IMR-90 (cell line): ENCODE data around the gene E4F1.

Experiments used
- BHLHE40 ChIP-seq: fragments of 150-350 bp; IDR thresholded peaks from 2 replicates; pipeline ENCODE4 v1.6.1; 2016; ENCODE audit warnings: mild to moderate bottlenecking, low read depth, low read length
- CEBPB ChIP-seq: IDR thresholded peaks from 2 replicates; pipeline ENCODE4 v1.6.1; 2012; ENCODE audit warnings: low read depth, low read length, improper control_type of control experiment
- CHD1 ChIP-seq: IDR thresholded peaks from 2 replicates; pipeline ENCODE4 v1.6.1; 2012; ENCODE audit warnings: low read depth, low read length, improper control_type of control experiment
- ELK1 ChIP-seq: fragments of 150-350 bp; IDR thresholded peaks from 2 replicates; pipeline ENCODE4 v1.6.1; 2016; ENCODE audit warnings: low read depth, mild to moderate bottlenecking, low read length, moderate library complexity, borderline replicate concordance
- FOS ChIP-seq: fragments of 150-350 bp; IDR thresholded peaks from 2 replicates; pipeline ENCODE4 v1.6.1; 2016; ENCODE audit warnings: low read depth, low read length
- MXI1 ChIP-seq: IDR thresholded peaks from 2 replicates; pipeline ENCODE4 v1.6.1; 2012; ENCODE audit warnings: low read depth, mild to moderate bottlenecking, low read length, moderate library complexity, borderline replicate concordance
- NFE2L2 ChIP-seq: fragments of 150-350 bp; IDR thresholded peaks from 2 replicates; pipeline ENCODE4 v1.6.1; 2016; ENCODE audit warnings: low read depth, mild to moderate bottlenecking, low read length
- POLR2A ChIP-seq: IDR thresholded peaks from 2 replicates; pipeline ENCODE4 v1.6.1; 2012; ENCODE audit warnings: mild to moderate bottlenecking, low read depth, low read length
- RAD21 ChIP-seq: IDR thresholded peaks from 2 replicates; pipeline ENCODE4 v1.6.1; 2012; ENCODE audit warnings: low read length, improper control_type of control experiment
- RFX5 ChIP-seq: IDR thresholded peaks from 2 replicates; pipeline ENCODE4 v1.8.0; 2012; ENCODE audit warnings: low read depth, mild to moderate bottlenecking, low read length, moderate library complexity
- SMC3 ChIP-seq: fragments of 150-350 bp; IDR thresholded peaks from 2 replicates; pipeline ENCODE4 v1.6.1; 2016; ENCODE audit warnings: low read depth, mild to moderate bottlenecking, antibody characterized with exemption, low read length, moderate library complexity
- TF ChIP-seq, protein P1 (sequence below): conservative IDR thresholded peaks from 2 replicates; pipeline ENCODE4 v1.5.1; 2012; ENCODE audit warnings: mild to moderate bottlenecking, low read depth, low read length, improper control_type of control experiment
- TF ChIP-seq, protein P2 (sequence below): fragments of 150-350 bp; IDR thresholded peaks from 2 replicates; pipeline ENCODE4 v1.6.1; 2017; ENCODE audit warnings: mild to moderate bottlenecking, antibody characterized with exemption, low read length, low read depth

- TF ChIP-seq, protein P1, sequence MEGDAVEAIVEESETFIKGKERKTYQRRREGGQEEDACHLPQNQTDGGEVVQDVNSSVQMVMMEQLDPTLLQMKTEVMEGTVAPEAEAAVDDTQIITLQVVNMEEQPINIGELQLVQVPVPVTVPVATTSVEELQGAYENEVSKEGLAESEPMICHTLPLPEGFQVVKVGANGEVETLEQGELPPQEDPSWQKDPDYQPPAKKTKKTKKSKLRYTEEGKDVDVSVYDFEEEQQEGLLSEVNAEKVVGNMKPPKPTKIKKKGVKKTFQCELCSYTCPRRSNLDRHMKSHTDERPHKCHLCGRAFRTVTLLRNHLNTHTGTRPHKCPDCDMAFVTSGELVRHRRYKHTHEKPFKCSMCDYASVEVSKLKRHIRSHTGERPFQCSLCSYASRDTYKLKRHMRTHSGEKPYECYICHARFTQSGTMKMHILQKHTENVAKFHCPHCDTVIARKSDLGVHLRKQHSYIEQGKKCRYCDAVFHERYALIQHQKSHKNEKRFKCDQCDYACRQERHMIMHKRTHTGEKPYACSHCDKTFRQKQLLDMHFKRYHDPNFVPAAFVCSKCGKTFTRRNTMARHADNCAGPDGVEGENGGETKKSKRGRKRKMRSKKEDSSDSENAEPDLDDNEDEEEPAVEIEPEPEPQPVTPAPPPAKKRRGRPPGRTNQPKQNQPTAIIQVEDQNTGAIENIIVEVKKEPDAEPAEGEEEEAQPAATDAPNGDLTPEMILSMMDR, result no peak
- TF ChIP-seq POLR2A (no peak), RAD21 (no peak), MXI1 (no peak), CEBPB (no peak), FOS (no peak), NFE2L2 (no peak), SMC3 (no peak), ELK1 (no peak), BHLHE40 (no peak), RFX5 (no peak), CHD1 (no peak)
- TF ChIP-seq, protein P2, sequence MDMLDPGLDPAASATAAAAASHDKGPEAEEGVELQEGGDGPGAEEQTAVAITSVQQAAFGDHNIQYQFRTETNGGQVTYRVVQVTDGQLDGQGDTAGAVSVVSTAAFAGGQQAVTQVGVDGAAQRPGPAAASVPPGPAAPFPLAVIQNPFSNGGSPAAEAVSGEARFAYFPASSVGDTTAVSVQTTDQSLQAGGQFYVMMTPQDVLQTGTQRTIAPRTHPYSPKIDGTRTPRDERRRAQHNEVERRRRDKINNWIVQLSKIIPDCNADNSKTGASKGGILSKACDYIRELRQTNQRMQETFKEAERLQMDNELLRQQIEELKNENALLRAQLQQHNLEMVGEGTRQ, result no peak
Observed at GRCh38 chr16:2246301-2246885, 23.0 kb downstream of the E4F1 start.
